Prostate gland (tissue), 2 donors: ENCODE data around the gene DNAJA2.

Experiments used
- CTCF ChIP-seq, 4 experiments: fragments of 200-600 bp in 2 of 4; fragments of 450-650 bp in 2 of 4; sonication (generic) in 2 of 4; IDR thresholded peaks; 1 replicate in 3 of 4; 2 replicates in 1 of 4; pipeline ENCODE4 v1.5.1; 2016 to 2019; ENCODE audit warnings: antibody characterized with exemption in 4 of 4, mild to moderate bottlenecking in 2 of 4, moderate library complexity in 2 of 4
- POLR2A ChIP-seq: fragments of 450-650 bp; IDR thresholded peaks from one replicate; pipeline ENCODE4 v1.6.1; 2016; ENCODE audit warnings: antibody characterized with exemption, mild to moderate bottlenecking

GRCh38 chr16:47008612-47009011 lies 35.1 kb upstream of the DNAJA2 start:
- TF ChIP-seq CTCF (IDR thresholded peaks at IDR 0.05) (no peak), POLR2A (no peak)
